ENCODE measurements around the gene SNX1. TPM values are rescaled to one million over a fixed set of nuclear protein-coding genes. Genes with fewer than 3 reads are reported as not detected.
A peak's percentile ranks its signal among the peaks of the same experiment; 100 is the strongest.
"Not testable (repeated sequence)": the region's sequence is repeated elsewhere in the genome, so short reads cannot be mapped to it uniquely, and the experiment has no call there.

The SNX1 gene
- total and polyA plus RNA-seq, 10 of the 15 experiments (the other 5 are each of a cell fraction or from before 2014, with no cell fraction given): 17.8 to 115 (median 96.3) TPM

- Histone ChIP-seq H3K4me1 (ENCODE audit: control insufficient read depth, insufficient read depth, low read length) (peaks cover 26% of the 10 kb centered on the region), H3K4me2 (ENCODE audit: control insufficient read depth, insufficient read depth) (peak overlapping the region; percentile 71), H3K36me3 (ENCODE audit: control insufficient read depth in 2 of 2, insufficient read depth in 2 of 2, low read length in 1 of 2) (peaks cover 3 to 12% of the 10 kb centered on the region in 2 experiments), H3K27ac (ENCODE audit: control insufficient read depth, insufficient read depth) (peak overlapping the region; percentile 30; the same call in 1 of the 2 replicates), H3K79me2 (ENCODE audit: control insufficient read depth, insufficient read depth, low read length) (peaks cover 53% of the 10 kb centered on the region), H3K9ac (ENCODE audit: control insufficient read depth, insufficient read depth, low read length) (peak overlapping the region; percentile 1; the same call in 1 of the 2 replicates), H3K4me3 (peak overlapping the region; percentile 11; the same call in 1 of the 2 replicates)
- ATAC-seq: peak; percentile 21; the same call in 1 of the 3 replicates
- DNase-seq (ENCODE audit: low read depth, low spot score); H4K20me1 ChIP-seq (ENCODE audit: control insufficient read depth, insufficient read depth); RAD21 ChIA-PET (ENCODE audit: unreplicated experiment); H3K9me3 ChIP-seq (replicated peaks; ENCODE audit: control insufficient read depth, insufficient read depth, low read length); H3K27me3 ChIP-seq (replicated peaks in 1 of 2; ENCODE audit: control insufficient read depth in 2 of 2, insufficient read depth in 2 of 2, low read length in 1 of 2); H2AFZ ChIP-seq (ENCODE audit: control insufficient read depth, low read depth, low read length); FAIRE-seq; in situ Hi-C loops (cut with MboI); intact Hi-C loops (cut with micrococcal nuclease; ENCODE audit: unreplicated experiment); BruUV-seq (replicated peaks): not testable (repeated sequence)
- 50% methylated on average over 4 of the region's 4 CpGs for WGBS (ENCODE audit: insufficient coverage, insufficient replicate concordance, low lambda C conversion rate, missing lambda C conversion rate)
- SMC1A ChIA-PET (ENCODE audit: uncharacterized antibody, unreplicated experiment): interaction anchor here (0.7 to 2.4 kb wide), 10 partner anchors 8 to 681 kb away, joined by 3 to 10 read pairs (median 4); partner anchors contain the start of gene CIAO2A
- POLR2A ChIA-PET: interaction anchor here (0.6 to 1.0 kb wide), 2 partner anchors 21 to 36 kb away, joined by 3 read pairs; no protein-coding TSS in a partner anchor
- CTCF ChIA-PET: interaction anchor here (1.0 to 3.2 kb wide), 7 partner anchors 8 to 358 kb away, joined by 3 to 11 read pairs (median 5); no protein-coding TSS in a partner anchor
Observed at GRCh38 chr15:64110108-64110701, 14.4 kb downstream of the SNX1 start.

DNA sequence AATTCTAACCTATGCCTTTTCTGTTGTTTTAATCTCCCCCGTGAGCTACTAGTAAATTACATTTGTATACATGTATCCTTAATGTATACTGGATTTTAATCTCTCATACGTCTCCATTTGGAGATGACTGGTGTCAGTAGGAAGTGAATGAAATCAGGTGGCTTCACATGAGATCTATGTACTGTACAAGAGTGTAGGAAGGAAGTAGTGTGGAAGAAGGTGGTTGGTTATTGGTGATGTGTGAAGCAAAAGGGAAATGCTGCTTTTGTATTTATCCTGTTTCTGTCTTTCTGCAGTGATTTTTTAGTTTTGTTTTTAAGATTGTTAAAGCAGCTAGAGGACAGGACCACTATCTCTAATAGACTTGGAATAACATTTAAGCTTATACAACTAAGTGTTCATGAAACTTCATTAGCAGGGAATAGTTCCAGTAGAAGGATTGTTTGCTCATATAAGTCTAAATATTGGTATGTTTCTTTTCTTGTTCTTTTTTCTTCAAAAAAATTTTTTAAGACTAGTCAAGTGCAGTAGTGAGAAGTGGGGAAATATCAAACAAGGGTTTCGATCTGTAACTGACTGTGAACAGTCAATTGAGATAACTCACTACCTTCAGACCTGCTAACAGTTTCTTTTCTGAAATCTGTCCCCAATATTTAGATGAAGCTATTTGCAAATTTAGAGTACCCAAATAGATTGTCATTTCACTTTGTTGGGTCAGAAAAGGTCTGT, 15.3 kb downstream of the SNX1 start:
- peaks cover 3 to 12% of the 10 kb centered on the region in 2 experiments for H3K36me3 ChIP-seq (ENCODE audit: control insufficient read depth in 2 of 2, insufficient read depth in 2 of 2, low read length in 1 of 2)
- H3K9ac ChIP-seq (ENCODE audit: control insufficient read depth, insufficient read depth, low read length): no peak overlapping the region
- peak overlapping the region; percentile 30 for H3K27ac ChIP-seq (ENCODE audit: control insufficient read depth, insufficient read depth)
- no peak overlapping the region for H2AFZ ChIP-seq (ENCODE audit: control insufficient read depth, low read depth, low read length)
- ATAC-seq: peak; percentile 67
- peak in 1 of 2 experiments; percentile 88; a peak in 2 of 4 replicates for TF ChIP-seq ETV6 (conservative IDR thresholded peaks at IDR 0.05 in 1 of 2, IDR thresholded peaks at IDR 0.05 in 1 of 2; ENCODE audit: borderline replicate concordance in 1 of 2, low read depth in 1 of 2)
- TF ChIP-seq, protein P1, sequence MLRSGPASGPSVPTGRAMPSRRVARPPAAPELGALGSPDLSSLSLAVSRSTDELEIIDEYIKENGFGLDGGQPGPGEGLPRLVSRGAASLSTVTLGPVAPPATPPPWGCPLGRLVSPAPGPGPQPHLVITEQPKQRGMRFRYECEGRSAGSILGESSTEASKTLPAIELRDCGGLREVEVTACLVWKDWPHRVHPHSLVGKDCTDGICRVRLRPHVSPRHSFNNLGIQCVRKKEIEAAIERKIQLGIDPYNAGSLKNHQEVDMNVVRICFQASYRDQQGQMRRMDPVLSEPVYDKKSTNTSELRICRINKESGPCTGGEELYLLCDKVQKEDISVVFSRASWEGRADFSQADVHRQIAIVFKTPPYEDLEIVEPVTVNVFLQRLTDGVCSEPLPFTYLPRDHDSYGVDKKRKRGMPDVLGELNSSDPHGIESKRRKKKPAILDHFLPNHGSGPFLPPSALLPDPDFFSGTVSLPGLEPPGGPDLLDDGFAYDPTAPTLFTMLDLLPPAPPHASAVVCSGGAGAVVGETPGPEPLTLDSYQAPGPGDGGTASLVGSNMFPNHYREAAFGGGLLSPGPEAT (IDR thresholded peaks at IDR 0.05; ENCODE audit: low read depth): no peak
- H3K27me3 ChIP-seq (replicated peaks in 1 of 2; ENCODE audit: control insufficient read depth in 2 of 2, insufficient read depth in 2 of 2, low read length in 1 of 2): no peaks in the 10 kb centered on the region
- ChIA-PET SMC1A (ENCODE audit: uncharacterized antibody, unreplicated experiment) (interaction anchor here (0.9 to 2.4 kb wide), 10 partner anchors 9 to 359 kb away, joined by 3 to 14 read pairs (median 4); partner anchors contain the start of gene CIAO2A), POLR2A (interaction anchor here (0.6 to 1.3 kb wide), 3 partner anchors 20 to 96 kb away, joined by 3 to 4 read pairs (median 3); no protein-coding TSS in a partner anchor), CTCF (interaction anchor here (1.0 to 3.2 kb wide), 8 partner anchors 9 to 359 kb away, joined by 3 to 11 read pairs (median 4); no protein-coding TSS in a partner anchor), RAD21 (ENCODE audit: unreplicated experiment) (interaction anchor here (1.1 kb wide), 1 partner anchor 34 kb away, joined by 5 read pairs; no protein-coding TSS in a partner anchor)
- FAIRE-seq: no peak
- no peaks in the 10 kb centered on the region for H3K9me3 ChIP-seq (replicated peaks; ENCODE audit: control insufficient read depth, insufficient read depth, low read length)
- BruUV-seq (replicated peaks): no TSS peak
- H3K4me1 ChIP-seq (ENCODE audit: control insufficient read depth, insufficient read depth, low read length): peaks cover 26% of the 10 kb centered on the region
- in situ Hi-C loops (cut with MboI): no loop called here
- H3K4me3 ChIP-seq: 0 out of 2 replicates have a peak overlapping the region, but pooled peaks have one; percentile 11
- H3K4me2 ChIP-seq (ENCODE audit: control insufficient read depth, insufficient read depth): peak overlapping the region; percentile 71
- DNase-seq (ENCODE audit: low read depth, low spot score): no peak
- H3K79me2 ChIP-seq (ENCODE audit: control insufficient read depth, insufficient read depth, low read length): peaks cover 47% of the 10 kb centered on the region
- H4K20me1 ChIP-seq (ENCODE audit: control insufficient read depth, insufficient read depth): no peaks in the 10 kb centered on the region
- WGBS (ENCODE audit: insufficient coverage, insufficient replicate concordance, low lambda C conversion rate, missing lambda C conversion rate): 14% methylated on average over 3 of the region's 3 CpGs
- intact Hi-C loops (cut with micrococcal nuclease; ENCODE audit: unreplicated experiment): no loop called here

Data from GM12878 (cell line).